ENCODE measurements around the gene CBS.
"Not testable (repeated sequence)": the region's sequence is repeated elsewhere in the genome, so short reads cannot be mapped to it uniquely, and the experiment has no call there.

CBS gene

DNA sequence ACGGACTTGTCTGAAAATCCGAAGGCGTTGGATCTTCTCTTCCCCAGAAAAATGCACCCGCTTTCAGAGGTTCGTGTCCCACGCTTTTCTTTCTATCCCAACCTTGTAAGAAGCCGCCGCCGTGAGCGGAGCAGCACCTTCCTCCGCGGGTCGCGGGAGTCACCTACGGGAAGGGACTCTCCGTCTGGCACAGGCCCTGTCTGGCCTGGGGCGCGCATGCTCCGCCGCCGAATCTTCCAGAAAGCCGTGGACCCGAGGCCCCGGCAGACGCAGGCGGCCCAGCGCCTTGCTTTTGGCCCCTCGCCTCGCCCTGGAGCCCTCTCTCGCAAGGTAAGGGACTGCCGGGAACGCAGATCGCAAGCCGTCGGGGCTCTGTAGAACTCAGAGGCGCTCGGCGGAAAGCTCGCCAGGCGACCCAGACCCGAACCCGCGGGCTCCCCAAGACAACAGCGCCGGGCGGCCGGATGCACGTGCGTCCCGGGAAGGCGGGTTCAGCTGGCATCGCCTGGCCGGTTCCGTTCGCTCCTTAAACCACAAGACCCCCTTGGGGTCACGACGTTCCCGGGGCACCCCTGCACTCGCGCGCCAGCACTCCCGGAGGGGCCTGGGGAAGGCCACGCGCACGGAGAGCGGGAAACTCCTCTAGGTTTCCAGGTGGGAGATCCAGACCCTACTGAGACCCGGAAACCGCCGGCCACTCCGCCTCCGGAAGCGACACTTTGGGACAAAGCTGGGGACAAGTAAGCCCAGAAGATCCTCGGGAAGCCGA is 1.1 kb downstream of the CBS start:
- DNase-seq (ENCODE audit: low spot score); POLR2A ChIA-PET (ENCODE audit: low non-redundant PET); CTCF ChIA-PET; H3K27ac ChIP-seq: not testable (repeated sequence)

DNA sequence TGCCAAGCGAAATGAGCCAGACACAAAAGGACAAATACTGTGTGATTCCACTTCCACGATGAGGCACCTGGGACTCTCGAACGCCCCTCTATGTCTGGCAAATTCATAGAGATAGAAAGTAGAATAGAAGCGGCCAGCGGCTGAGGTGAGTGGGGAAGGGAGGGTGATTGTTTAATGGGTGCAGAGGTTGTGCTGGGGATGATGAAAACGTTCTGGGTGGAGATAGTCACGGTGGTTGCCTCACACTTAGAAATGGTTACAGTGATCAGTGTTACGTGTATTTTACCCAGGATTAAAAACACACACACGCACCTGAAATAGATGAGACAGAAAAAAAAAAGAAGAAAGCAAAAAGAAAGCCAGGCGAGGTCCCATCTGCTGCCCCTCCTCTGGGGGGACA is 2.9 kb downstream of the CBS start:
- CTCF ChIA-PET; POLR2A ChIA-PET (ENCODE audit: low non-redundant PET); H3K27ac ChIP-seq; DNase-seq (ENCODE audit: low spot score): not testable (repeated sequence)

DNA sequence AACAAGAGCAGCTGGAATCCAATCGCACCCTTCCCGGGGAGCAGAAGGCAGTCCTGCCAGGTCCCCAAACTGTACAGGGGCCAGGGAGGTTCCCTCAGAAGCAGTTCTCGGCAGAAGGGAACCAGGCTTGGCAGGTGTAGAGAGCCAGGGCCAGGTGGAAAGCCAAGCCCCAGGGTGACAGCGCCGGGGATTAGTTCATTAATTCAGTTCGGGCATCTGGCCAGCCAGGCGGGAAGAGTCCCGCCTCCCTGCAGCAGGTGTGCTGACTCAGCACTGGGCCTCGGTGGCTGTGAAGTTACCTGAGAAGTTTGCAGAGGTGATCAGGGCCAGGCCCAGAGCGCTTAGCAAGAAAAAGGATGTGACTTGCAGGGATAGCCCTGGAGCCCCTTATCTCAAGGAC is 6.0 kb downstream of the CBS start:
- POLR2A ChIA-PET (ENCODE audit: low non-redundant PET); DNase-seq (ENCODE audit: low spot score); H3K27ac ChIP-seq; CTCF ChIA-PET: not testable (repeated sequence)

DNA sequence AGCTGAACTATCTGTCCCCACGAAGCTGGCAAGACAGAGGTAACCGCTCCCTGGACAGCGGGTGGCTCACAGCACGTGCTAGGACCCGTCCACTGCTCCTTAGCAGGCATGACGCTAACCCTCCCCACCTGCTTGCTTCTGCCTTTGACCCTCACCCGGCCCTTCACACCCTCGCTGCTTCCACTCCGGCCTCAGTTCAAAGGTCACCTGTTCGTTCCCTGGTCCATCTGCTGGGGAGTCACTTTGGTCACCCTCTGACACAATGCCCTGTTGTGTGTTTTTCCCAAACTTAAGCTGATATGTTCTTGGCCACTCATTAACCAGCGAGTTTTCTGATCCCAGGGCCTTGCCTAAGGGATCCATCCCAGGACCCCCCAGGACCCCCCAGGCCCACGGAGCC is 7.6 kb downstream of the CBS start:
- CTCF ChIA-PET; POLR2A ChIA-PET (ENCODE audit: low non-redundant PET); DNase-seq (ENCODE audit: low spot score); H3K27ac ChIP-seq: not testable (repeated sequence)

DNA sequence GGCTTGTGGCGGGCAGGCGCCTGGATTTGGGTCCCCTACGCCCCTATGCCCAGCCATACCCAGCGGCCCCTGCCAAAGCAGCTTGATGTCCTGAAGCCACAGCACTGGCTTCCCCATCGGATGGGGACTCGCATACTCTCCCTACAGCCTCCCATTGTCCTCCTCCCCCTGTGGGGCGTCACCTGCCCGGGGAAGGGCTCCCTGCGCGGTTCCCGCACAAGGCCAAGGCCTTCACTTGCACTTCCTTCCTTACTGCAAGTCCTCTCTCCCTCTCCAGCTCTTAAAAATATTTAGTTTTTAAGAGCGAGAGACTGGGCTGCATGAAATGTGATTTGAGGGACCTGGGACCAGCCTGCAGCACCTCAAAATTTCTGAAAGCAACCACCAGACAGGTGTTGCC is 8.9 kb downstream of the CBS start:
- POLR2A ChIA-PET (ENCODE audit: low non-redundant PET); CTCF ChIA-PET; DNase-seq (ENCODE audit: low spot score); H3K27ac ChIP-seq: not testable (repeated sequence)

DNA sequence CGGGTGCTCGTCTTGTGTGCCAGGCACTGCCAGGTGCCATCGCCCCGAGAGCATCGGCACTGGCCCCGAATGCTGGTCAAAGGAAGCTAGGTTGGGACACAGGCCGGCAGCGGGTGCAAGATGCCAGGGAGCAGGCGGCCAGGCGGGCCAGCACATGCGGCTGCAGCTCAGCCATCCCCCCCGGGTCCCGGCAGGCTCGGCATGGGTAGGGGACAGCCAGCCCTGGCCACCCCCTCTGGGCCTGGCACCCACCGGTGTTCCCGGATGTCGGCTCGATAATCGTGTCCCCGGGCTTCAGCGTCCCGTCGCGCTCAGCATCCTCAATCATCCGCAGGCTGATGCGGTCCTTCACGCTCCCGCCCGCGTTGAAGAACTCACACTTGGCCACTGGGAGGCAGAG is 9.6 kb downstream of the CBS start:
- POLR2A ChIA-PET (ENCODE audit: low non-redundant PET); DNase-seq (ENCODE audit: low spot score); H3K27ac ChIP-seq; CTCF ChIA-PET: not testable (repeated sequence)

DNA sequence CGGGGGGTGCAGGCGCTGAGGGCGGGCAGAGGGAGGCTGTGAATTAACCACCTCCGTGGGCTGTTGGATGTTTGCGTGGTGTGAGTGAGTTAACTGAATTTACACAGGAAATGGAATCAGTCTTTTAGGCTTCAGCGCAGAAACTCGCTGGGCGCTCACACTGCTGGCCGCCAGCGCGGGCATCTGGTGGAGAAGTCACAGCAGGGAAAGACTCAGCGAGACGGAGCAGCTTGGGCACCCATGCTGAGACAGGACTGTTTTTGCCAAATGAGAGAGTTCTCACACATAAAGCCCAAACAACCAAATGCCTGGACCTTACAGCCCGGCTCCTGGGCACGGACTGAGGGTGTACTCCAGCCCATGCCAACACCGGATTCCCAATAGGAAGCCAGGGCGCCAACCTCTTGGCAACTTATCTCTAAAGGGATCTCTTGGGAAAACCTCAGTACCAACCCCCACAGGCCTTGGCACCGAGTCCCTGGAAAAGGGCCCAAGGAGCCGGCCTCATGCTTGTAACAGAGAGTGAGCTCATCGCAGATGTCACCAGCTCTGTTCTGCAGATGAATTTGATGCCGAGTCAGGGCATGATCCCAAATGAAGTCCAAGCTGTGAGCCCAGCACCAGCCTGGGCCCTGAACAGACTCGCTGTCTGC is 11.2 kb downstream of the CBS start:
- H3K27ac ChIP-seq; CTCF ChIA-PET; DNase-seq (ENCODE audit: low spot score); POLR2A ChIA-PET (ENCODE audit: low non-redundant PET): not testable (repeated sequence)

DNA sequence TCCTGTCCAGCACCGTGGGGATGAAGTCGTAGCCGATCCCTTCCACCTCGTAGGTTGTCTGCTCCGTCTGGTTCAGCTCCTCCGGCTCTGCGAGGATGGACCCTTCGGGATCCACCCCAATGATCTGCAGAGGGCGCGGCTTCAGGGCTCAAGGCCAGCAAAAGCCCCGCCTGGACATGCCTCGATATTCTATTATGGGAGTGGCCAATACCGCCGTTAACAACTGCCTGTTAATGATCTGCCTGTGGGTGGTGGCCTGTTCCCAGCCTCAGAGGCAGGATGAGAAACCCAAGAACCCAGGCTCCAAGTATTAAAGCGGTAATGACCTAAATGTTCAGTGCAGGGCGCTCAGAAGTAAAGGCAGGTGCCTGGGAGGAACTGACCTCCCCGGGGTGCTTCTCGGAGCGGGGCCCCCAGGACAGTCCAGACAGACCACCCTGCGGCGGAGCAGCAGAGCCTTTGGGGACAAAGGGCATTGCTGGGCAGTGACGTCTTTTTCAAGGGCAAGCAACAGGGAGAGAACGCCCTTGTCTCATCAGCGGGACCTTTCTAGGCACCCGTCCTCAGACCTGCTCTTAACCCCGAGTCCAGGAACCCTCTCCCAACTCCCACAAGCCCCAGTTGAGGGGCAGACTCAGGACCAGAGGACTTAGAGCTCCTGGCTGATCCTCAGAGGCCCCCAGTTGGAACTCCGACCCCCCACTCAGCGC is 12.5 kb downstream of the CBS start:
- H3K27ac ChIP-seq; POLR2A ChIA-PET (ENCODE audit: low non-redundant PET); DNase-seq (ENCODE audit: low spot score); CTCF ChIA-PET: not testable (repeated sequence)

DNA sequence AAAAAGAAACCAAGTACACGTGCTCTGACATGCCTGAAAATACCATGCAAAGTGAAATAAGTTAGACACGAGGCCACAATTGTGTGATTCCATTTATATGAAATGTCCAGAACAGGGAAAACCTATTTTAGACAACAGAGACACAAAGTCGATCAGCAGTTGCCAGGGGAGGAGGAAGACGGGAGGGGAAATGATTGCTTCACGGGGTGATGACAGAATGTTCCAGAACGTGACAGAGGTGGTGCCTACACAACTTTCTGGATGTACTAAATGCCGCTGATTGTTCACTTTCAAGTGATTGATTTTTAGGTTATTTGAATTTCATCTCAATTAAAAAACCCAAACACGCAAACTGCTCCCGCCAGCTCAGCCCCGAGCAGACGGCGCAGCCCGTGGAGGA is 22.5 kb downstream of the CBS start:
- CTCF ChIA-PET; POLR2A ChIA-PET (ENCODE audit: low non-redundant PET); H3K27ac ChIP-seq; DNase-seq (ENCODE audit: low spot score): not testable (repeated sequence)

DNA sequence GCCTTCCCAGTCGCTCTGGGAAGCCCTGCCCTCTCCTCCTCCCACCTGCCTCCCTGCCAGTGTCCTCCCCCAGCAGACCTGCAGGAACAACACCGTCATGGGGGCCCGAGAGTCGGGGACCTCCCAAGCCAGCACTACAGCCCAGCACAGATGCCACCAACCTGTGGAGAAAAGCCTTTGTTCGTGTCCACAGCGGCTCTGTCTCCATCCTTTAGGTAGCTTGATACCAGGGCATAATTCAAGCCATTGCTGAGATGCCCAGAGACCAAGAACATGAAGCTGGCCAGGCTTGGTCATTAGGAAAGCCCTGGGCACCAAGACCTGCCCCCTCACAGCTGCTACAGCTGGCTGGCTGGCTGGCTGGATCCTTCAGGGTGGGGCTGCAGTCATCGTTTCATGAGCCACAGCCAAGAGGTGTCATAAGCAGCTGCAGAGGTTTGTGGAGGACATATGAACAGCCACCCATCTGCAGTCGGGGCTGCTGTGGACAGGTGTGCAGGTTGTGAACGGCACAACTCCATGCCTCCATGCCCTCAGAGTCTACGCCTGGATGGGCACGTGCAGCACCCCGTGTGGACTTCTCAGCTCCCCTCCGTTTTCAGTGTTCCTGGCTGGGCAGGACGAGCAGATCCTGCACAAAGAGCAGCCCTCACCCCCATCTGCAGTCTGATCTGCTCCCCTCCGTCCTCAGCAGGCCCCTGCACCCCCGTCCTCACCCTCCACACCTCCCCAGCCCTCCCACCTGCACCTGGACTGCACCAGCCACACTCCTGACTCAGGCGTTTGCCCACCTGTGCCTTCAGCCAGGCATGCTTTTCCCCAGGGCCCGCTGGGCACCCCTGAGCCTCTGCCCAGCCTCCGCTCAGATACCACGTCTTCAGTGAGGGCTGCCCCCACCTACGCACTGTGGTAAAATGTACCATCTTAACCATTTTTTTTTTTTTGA is 29.5 kb downstream of the CBS start:
- peak overlapping the region; percentile 84 for H3K27ac ChIP-seq
- CTCF ChIA-PET; POLR2A ChIA-PET (ENCODE audit: low non-redundant PET); DNase-seq (ENCODE audit: low spot score): not testable (repeated sequence)

DNA sequence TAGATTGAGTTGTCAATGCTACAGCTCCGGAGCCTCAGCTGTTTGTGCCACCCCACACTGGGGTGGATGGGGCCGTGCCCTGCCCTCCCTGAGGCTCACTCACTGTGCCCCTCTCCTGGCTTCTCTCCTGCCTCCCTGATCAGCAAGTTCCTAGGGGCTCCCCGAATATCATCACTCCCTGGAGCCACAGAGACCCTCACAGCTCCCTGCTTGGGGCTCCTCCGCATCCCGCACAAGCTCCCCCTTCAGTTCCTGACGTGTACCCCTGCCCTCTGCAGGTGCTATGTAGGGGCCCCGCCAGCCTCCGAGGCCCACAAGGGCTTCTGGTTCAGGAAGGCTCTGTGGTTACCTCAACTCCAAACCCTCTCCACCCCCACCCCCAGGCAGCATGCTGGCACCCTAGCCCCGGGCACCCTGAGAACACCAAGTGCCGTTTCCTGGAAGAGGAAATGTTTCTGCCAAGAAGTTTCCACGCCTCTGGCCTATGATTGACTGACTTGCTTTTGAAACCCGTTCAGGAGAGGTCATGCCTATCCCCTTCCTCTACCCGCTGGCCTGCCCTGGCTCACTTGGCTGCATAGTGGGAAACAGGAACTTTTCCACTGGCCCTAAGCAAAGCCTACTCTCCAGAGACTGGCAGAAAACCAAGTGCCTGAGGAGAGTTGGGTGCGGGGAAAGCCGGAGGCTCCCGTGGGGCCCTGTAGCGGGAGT is 30.3 kb downstream of the CBS start:
- POLR2A ChIA-PET (ENCODE audit: low non-redundant PET); CTCF ChIA-PET; DNase-seq (ENCODE audit: low spot score): not testable (repeated sequence)
- peak overlapping the region; percentile 84 for H3K27ac ChIP-seq

DNA sequence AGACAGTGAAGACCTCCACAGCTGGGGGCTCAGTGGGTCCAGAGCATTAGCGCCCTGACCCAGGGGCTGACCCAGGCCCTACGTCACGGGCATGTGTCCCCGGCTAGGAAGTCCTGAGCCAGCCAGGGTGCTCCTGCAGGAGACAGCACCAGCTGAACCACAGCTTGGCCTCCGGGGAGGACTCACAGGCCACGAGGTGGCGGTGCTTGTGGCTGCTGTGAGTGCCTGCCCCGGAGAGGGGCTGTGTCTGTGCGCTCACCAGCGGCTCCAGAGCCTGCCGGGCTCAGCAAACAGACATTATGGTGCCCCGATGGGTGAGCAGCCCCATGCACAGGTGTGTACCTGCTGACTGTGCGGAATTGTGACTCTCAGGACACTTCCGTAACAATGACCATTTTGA is 31.1 kb downstream of the CBS start:
- DNase-seq (ENCODE audit: low spot score); H3K27ac ChIP-seq; CTCF ChIA-PET; POLR2A ChIA-PET (ENCODE audit: low non-redundant PET): not testable (repeated sequence)

DNA sequence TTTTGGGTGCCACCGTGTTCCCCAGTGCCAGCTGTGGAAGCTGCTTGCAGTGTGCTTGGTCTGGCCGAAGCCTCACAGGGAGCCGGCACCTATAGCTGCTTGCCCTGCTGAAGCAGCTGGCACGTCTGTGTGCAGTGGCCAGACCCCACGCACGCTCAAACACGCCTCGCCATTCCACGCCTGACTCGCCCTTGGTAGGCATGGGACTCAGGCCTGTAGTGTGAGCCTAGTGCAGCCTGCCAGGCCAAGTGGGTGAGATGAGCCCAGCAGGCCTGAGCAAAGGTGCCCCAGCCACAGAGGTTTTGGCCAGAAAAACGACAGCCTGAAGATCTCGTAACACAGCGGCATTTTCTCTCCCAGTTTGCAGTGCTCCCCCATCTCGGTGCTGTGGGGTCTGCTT is 32.3 kb downstream of the CBS start:
- POLR2A ChIA-PET (ENCODE audit: low non-redundant PET), result not testable (repeated sequence)

DNA sequence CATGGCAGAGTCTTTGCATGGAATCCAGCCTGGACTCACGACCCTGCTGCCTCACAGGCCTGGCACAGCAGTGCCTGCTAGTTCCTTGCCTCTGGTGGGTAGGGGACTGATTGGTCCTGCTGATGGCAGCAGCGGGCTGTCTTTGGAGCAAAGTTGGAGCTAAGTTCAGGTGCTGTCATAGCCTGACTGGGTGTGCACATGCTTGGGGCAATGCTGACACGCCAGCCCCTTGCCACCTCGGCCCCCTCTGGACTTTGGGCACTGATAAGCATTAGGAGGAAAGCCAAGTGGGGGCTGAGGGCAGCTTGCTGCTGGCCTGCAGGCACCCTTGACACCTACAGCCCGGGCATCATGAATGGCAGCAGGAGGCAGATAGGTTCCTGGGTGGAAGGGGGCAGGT is 33.5 kb downstream of the CBS start:
- POLR2A ChIA-PET (ENCODE audit: low non-redundant PET); DNase-seq (ENCODE audit: low spot score); H3K27ac ChIP-seq; CTCF ChIA-PET: not testable (repeated sequence)

More for the DNA sequence above, 32.3 kb downstream of the CBS start:
- H3K27ac ChIP-seq; DNase-seq (ENCODE audit: low spot score); CTCF ChIA-PET: not testable (repeated sequence)

DNA sequence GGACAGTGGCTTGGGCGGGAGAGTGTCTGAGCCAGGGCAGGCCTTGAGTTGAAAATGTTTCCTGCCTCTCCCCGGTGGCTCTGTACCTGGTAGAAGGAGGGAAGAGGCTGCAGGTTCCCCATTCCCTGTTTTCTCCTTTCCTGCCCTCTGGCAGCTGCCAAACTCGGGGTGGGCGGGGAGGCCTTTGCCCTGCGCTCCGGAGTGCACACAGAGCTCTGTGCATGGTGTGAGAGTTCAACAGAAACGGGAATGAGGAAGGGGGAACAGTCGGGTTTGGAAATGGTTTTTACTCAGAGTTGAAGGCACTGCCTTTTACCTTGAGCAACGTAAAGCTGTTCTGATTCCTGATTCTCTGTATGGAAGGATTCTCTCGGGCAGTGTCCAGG is 37.0 kb downstream of the CBS start:
- CTCF ChIA-PET, result not testable (repeated sequence)

DNA sequence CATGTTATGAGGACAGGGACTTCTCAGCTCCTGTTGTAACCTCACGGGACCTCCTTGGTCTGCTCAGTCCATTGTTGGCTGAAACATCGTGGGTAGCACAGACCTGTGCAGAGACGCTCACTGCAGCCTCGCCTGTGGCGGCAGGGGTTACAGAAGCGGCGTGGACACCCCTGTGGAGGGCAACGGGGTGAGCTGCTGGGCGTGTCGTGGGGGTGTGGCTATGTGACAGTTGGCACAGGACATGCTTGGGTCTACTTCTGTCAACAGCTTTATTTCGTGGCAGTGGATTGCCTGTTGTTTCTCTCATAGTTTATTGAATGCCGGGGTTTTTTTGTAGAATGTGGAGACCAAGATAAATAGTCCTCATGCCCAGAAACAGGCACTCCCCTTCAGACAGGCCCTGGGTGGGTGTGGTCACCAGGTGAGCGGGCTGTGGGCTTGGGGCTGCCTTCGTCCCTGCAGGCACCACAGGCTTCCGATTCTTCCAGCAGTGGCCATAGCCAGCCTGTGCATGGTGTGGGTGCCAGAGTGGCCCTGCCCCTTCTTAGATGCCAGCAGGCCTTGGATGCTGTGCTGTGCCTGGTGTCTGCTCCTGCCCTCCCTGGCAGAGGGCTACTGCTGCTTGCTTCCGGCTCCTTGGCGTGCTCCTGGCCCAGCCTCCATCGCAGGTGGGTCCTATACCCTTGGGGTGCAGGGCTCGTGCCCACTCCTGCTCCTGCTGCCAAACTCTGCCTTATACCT is 37.5 kb downstream of the CBS start:
- H3K27ac ChIP-seq; POLR2A ChIA-PET (ENCODE audit: low non-redundant PET); CTCF ChIA-PET; DNase-seq (ENCODE audit: low spot score): not testable (repeated sequence)

More for the DNA sequence above, 37.0 kb downstream of the CBS start:
- POLR2A ChIA-PET (ENCODE audit: low non-redundant PET); H3K27ac ChIP-seq; DNase-seq (ENCODE audit: low spot score): not testable (repeated sequence)
